Adrenal gland (tissue), 12 donors: ENCODE results near the gene PNKP. TPM values are rescaled to one million over a fixed set of nuclear protein-coding genes. Genes with fewer than 3 reads are reported as not detected.

Source experiments
- DNase-seq, 7 donors: peaks; one replicate each; pipeline ENCODE4 v3.0.0-alpha.2; 2019 to 2020
- H3K27ac ChIP-seq, 5 donors: fragments of 200-600 bp; sonication (generic) in 4 of 5; 1 replicate in 3 of 5; 2 replicates in 2 of 5; pipeline versions ENCODE4 v1.5.1 to v1.8.0; 2016 to 2020; ENCODE audit warnings: mild to moderate bottlenecking in 1 of 5
- H3K27me3 ChIP-seq: fragments of 200-600 bp; 2 replicates; pipeline ENCODE4 v1.8.0; 2021
- H3K36me3 ChIP-seq, 2 donors: fragments of 200-600 bp; replicated peaks in 1 of 2; 1 replicate in 1 of 2; 2 replicates in 1 of 2; pipeline versions ENCODE4 v1.5.1 to v1.8.0; 2018 to 2022
- H3K4me1 ChIP-seq, 2 donors: fragments of 200-600 bp; replicated peaks in 1 of 2; 1 replicate in 1 of 2; 2 replicates in 1 of 2; pipeline versions ENCODE4 v1.5.1 to v1.8.0; 2018 to 2021
- H3K4me3 ChIP-seq, 4 donors: fragments of 200-600 bp; sonication (generic) in 3 of 4; one replicate each; pipeline ENCODE4 v1.5.1; 2016 to 2018
- H3K9me3 ChIP-seq, 3 donors: fragments of 200-600 bp; sonication (generic) in 1 of 3; replicated peaks in 1 of 3; 1 replicate in 2 of 3; 2 replicates in 1 of 3; pipeline versions ENCODE4 v1.5.1 to v1.8.0; 2016 to 2021
- CTCF ChIP-seq, 6 experiments: fragments of 450-650 bp in 4 of 6; fragments of 200-600 bp in 2 of 6; sonication (generic) in 1 of 6; IDR thresholded peaks; 1 replicate in 5 of 6; 2 replicates in 1 of 6; pipeline versions ENCODE4 v1.5.1 to v1.8.0; 2016 to 2021; ENCODE audit warnings: antibody characterized with exemption in 6 of 6, mild to moderate bottlenecking in 2 of 6, moderate library complexity in 1 of 6
- POLR2A ChIP-seq, 2 donors: fragments of 450-650 bp; IDR thresholded peaks; one replicate each; pipeline ENCODE4 v1.6.1; 2017; ENCODE audit warnings: antibody characterized with exemption in 2 of 2, mild to moderate bottlenecking in 2 of 2, moderate library complexity in 1 of 2
- WGBS, 4 donors: extraction: QIAGEN DNeasy Blood & Tissue Kit in 2 of 4; methylation state at CpG; one replicate each; pipeline versions ENCODE4 v1.1.5 to v1.1.7; 2013 to 2017; 5-methylcytosine and 5-hydroxymethylcytosine counted together
- intact Hi-C, 2 donors: fragments of 100-400 bp; cut with DNase I; formaldehyde crosslinking; loops; one replicate each; pipeline versions ENCODE4 v1.14.1 to v1.15.0; 2022 to 2023
- polyA plus RNA-seq, 3 donors: library from polyadenylated mRNA; stranded (reverse); fragments of 200-250 nt in 2 of 3; fragments of 350-450 nt in 1 of 3; fragmentation: Illumina TruSeq in 1 of 3; extraction: RNeasy Lipid Tissue Mini Kit (QIAGEN cat#74804) in 1 of 3; gene quantifications; one replicate each; pipeline ENCODE4 v1.2.3, GENCODE V29; 2013 to 2014
- total RNA-seq, 9 donors: library from RNA; depleted of rRNA in 4 of 9; stranded (reverse); fragments of >200 nt in 4 of 9; fragments of 120-200 nt in 1 of 9; fragmentation: NEBNext Ultra II Directional in 1 of 9; extraction: Animal tissue kit (Norgen Biotek cat#: 25700) in 1 of 9; gene quantifications; one replicate each; pipeline versions ENCODE4 v1.1.0 to v1.2.4, GENCODE V29; 2013 to 2023
- donor health status: healthy with polysubstance abuse.
- donor health status: Bipolar disorder and iron deficiency.
- donor health status: DM: yes; HTN: yes; CAD: no.
- donor health status: DM: no; HTN: no; CAD: no.
- donor health status: DM: no; HTN: no; CAD: no.
- donor health status: DM: yes; HTN: yes; CAD: no.

Gene PNKP
- total and polyA plus RNA-seq, 12 donors: 40.7 to 344 (median 100) TPM

GRCh38 chr19:49837009-49837310 is 30.4 kb downstream of the PNKP start:
- DNase-seq: peak in 3 of 7 donors; percentile 33 to 49 (median 46)
- no peak for TF ChIP-seq CTCF (IDR thresholded peaks at IDR 0.05)
- no peak for TF ChIP-seq POLR2A (IDR thresholded peaks at IDR 0.05)

GRCh38 chr19:49836176-49837008 is 31.0 kb downstream of the PNKP start:
- 86 to 94% (median 92%) methylated on average over 1 to 20 of the region's 20 CpGs for WGBS, 4 donors
- TF ChIP-seq POLR2A (IDR thresholded peaks at IDR 0.05): no peak
- TF ChIP-seq CTCF (IDR thresholded peaks at IDR 0.05): no peak
- Histone ChIP-seq H3K27me3 (no peaks in the 10 kb centered on the region), H3K36me3 (peaks cover 0 to 83% of the 10 kb centered on the region in 2 donors), H3K4me3 (no peak overlapping the region), H3K4me1 (no peaks in the 10 kb centered on the region), H3K27ac (peak overlapping the region in 1 of 5 donors; percentile 17), H3K9me3 (no peaks in the 10 kb centered on the region)
- DNase-seq: no peak
- intact Hi-C loops: no loop called here

More at GRCh38 chr19:49837009-49837310, 30.4 kb downstream of the PNKP start:
- intact Hi-C loops: no loop called here
- 62 to 79% (median 69%) methylated on average over 5 of the region's 5 CpGs for WGBS, 4 donors
- Histone ChIP-seq H3K27me3 (no peaks in the 10 kb centered on the region), H3K36me3 (peaks cover 0 to 77% of the 10 kb centered on the region in 2 donors), H3K27ac (no peak overlapping the region), H3K4me1 (no peaks in the 10 kb centered on the region), H3K4me3 (no peak overlapping the region), H3K9me3 (no peaks in the 10 kb centered on the region)

- H3K36me3 ChIP-seq: peaks cover 0 to 91% of the 10 kb centered on the region in 2 donors
- intact Hi-C loops: no loop called here
Measured at GRCh38 chr19:49835562-49835961, 31.8 kb downstream of the PNKP start.

GRCh38 chr19:49833599-49833998 is 33.8 kb downstream of the PNKP start:
- H3K36me3 ChIP-seq: peaks cover 0 to 99% of the 10 kb centered on the region in 2 donors
- H3K27ac ChIP-seq: no peak overlapping the region
- no peaks in the 10 kb centered on the region for H3K9me3 ChIP-seq
- H3K4me3 ChIP-seq: no peak overlapping the region
- TF ChIP-seq POLR2A (IDR thresholded peaks at IDR 0.05) (no peak), CTCF (IDR thresholded peaks at IDR 0.05) (no peak)
- no peak for DNase-seq
- H3K27me3 ChIP-seq: no peaks in the 10 kb centered on the region
- WGBS, 4 donors: 85 to 100% (median 90%) methylated on average over 1 to 7 of the region's 7 CpGs
- intact Hi-C loops: no loop called here
- no peaks in the 10 kb centered on the region for H3K4me1 ChIP-seq

More at GRCh38 chr19:49835562-49835961, 31.8 kb downstream of the PNKP start:
- H3K27ac ChIP-seq: peak overlapping the region in 1 of 5 donors; percentile 17
- H3K4me3 ChIP-seq: no peak overlapping the region
- H3K9me3 ChIP-seq: no peaks in the 10 kb centered on the region
- no peak for DNase-seq
- H3K27me3 ChIP-seq: no peaks in the 10 kb centered on the region
- no peak for TF ChIP-seq CTCF (IDR thresholded peaks at IDR 0.05)
- no peak for TF ChIP-seq POLR2A (IDR thresholded peaks at IDR 0.05)
- no peaks in the 10 kb centered on the region for H3K4me1 ChIP-seq
- 93 to 97% (median 93%) methylated on average over 9 to 12 of the region's 12 CpGs; no CpG with 5 or more reads in 1 of the 4 donors for WGBS, 4 donors
